H1 (cell line): ENCODE data around the gene TMEM92. TPM values are rescaled to one million over a fixed set of nuclear protein-coding genes. Genes with fewer than 3 reads are reported as not detected.

Experiments used
- CTCF ChIA-PET: fragments of 300-600 bp; sonication (Branson Sonifier 250); formaldehyde crosslinking; loops from one replicate; lab custom pipeline; 2021; ENCODE audit not compliant: partially characterized antibody; lab: Charles Lee
- POLR2A ChIA-PET: fragments of 300-600 bp; sonication (Branson Sonifier 250); formaldehyde crosslinking; loops from one replicate; lab custom pipeline; 2021; ENCODE audit warnings: inconsistent platforms; ENCODE audit not compliant: partially characterized antibody; lab: Charles Lee
- DNase-seq, 2 experiments: peaks; one replicate each; pipeline versions ENCODE4 v3.0.0 to v3.0.0-alpha.2; 2010 to 2022; ENCODE audit warnings: low spot score in 2 of 2, low read depth in 1 of 2, mixed read lengths in 1 of 2
- FAIRE-seq: peaks from 2 replicates; lab custom pipeline; 2011; peaks lifted over from hg19 to GRCh38; lab: Jason Lieb, UNC
- H2AFZ ChIP-seq: 2 replicates; pipeline ENCODE4 v1.8.1; 2012; ENCODE audit warnings: low read length, inconsistent platforms
- H2AK5ac ChIP-seq: 2 replicates; pipeline ENCODE4 v1.6.1; 2013; ENCODE audit warnings: low read depth, low read length
- H2BK120ac ChIP-seq: replicated peaks from 2 replicates; pipeline ENCODE3; 2013; ENCODE audit warnings: low read depth, low read length, inconsistent platforms
- H2BK12ac ChIP-seq: 2 replicates; pipeline ENCODE4 v1.6.1; 2013; ENCODE audit warnings: low read depth, low read length
- H2BK15ac ChIP-seq: 2 replicates; pipeline ENCODE4 v1.6.1; 2013; ENCODE audit warnings: low read length
- H2BK20ac ChIP-seq: 2 replicates; pipeline ENCODE4 v1.6.1; 2013; ENCODE audit warnings: low read length
- H2BK5ac ChIP-seq: 2 replicates; pipeline ENCODE4 v1.6.1; 2013; ENCODE audit warnings: low read depth, low read length
- H3K14ac ChIP-seq: 2 replicates; pipeline ENCODE4 v1.6.1; 2013; ENCODE audit warnings: inconsistent platforms; ENCODE audit not compliant: insufficient read length
- H3K18ac ChIP-seq: 2 replicates; pipeline ENCODE4 v1.6.1; 2013; ENCODE audit warnings: low read length; ENCODE audit errors: extremely low read depth
- H3K23ac ChIP-seq: 2 replicates; pipeline ENCODE4 v1.6.1; 2013; ENCODE audit warnings: inconsistent platforms; ENCODE audit not compliant: insufficient read length
- H3K23me2 ChIP-seq: 2 replicates; pipeline ENCODE4 v1.6.1; 2013; ENCODE audit warnings: low read depth, low read length
- H3K27ac ChIP-seq: 2 replicates; pipeline ENCODE4 v1.6.1; 2011; ENCODE audit warnings: low read depth, low read length, inconsistent platforms
- H3K27me3 ChIP-seq, 4 experiments: replicated peaks in 1 of 4; 1 replicate in 1 of 4; 2 replicates in 3 of 4; pipeline versions ENCODE4 v1.6.1 to v1.8.1; 2011 to 2013; ENCODE audit warnings: low read length in 3 of 4, mild to moderate bottlenecking in 3 of 4, inconsistent platforms in 2 of 4, mixed read lengths in 2 of 4, moderate library complexity in 1 of 4; ENCODE audit not compliant: control insufficient read depth in 3 of 4, insufficient read depth in 3 of 4; ENCODE audit errors: extremely low read depth in 1 of 4
- H3K36me3 ChIP-seq, 4 experiments: 2 replicates each; pipeline versions ENCODE4 v1.6.1 to v1.8.1; 2011 to 2013; ENCODE audit warnings: mild to moderate bottlenecking in 4 of 4, low read length in 3 of 4, moderate library complexity in 2 of 4, control low read depth in 1 of 4, inconsistent platforms in 1 of 4; ENCODE audit not compliant: insufficient read depth in 4 of 4, control insufficient read depth in 2 of 4
- H3K4ac ChIP-seq: replicated peaks from 2 replicates; pipeline ENCODE3; 2013; ENCODE audit warnings: low read length, low read depth, mixed read lengths, inconsistent platforms; ENCODE audit not compliant: insufficient read length
- H3K4me1 ChIP-seq, 4 experiments: replicated peaks in 1 of 4; 1 replicate in 1 of 4; 2 replicates in 3 of 4; pipeline versions ENCODE4 v1.6.1 to v1.8.1; 2011 to 2013; ENCODE audit warnings: low read length in 3 of 4, inconsistent platforms in 2 of 4, mixed read lengths in 1 of 4; ENCODE audit not compliant: insufficient read depth in 4 of 4, control insufficient read depth in 3 of 4
- H3K4me2 ChIP-seq, 2 experiments: 2 replicates each; pipeline versions ENCODE4 v1.6.1 to v1.8.1; 2011 to 2013; ENCODE audit warnings: low read depth in 2 of 2, low read length in 2 of 2, control low read depth in 1 of 2, inconsistent platforms in 1 of 2, mild to moderate bottlenecking in 1 of 2; ENCODE audit not compliant: insufficient read depth in 1 of 2
- H3K4me3 ChIP-seq, 4 experiments: fragments of 200-600, 300-600 bp in 1 of 4; sonication (generic), shearing (Covaris generic), sonication (Bioruptor Twin) in 1 of 4; 2 replicates each; pipeline versions ENCODE4 v1.5.1 to v1.8.1; 2011 to 2016; ENCODE audit warnings: low read length in 4 of 4, low read depth in 3 of 4, control low read depth in 2 of 4, inconsistent platforms in 2 of 4, mild to moderate bottlenecking in 2 of 4, mixed read lengths in 1 of 4, moderate library complexity in 1 of 4; ENCODE audit not compliant: insufficient read depth in 2 of 4; ENCODE audit errors: extremely low read depth in 1 of 4
- H3K56ac ChIP-seq: replicated peaks from 2 replicates; pipeline ENCODE3; 2013; ENCODE audit warnings: low read depth, mild to moderate bottlenecking, mixed read lengths, low read length, inconsistent platforms; ENCODE audit not compliant: insufficient read length
- H3K79me1 ChIP-seq: 2 replicates; pipeline ENCODE4 v1.6.1; 2013; ENCODE audit warnings: low read depth, low read length, control low read depth
- H3K79me2 ChIP-seq, 2 experiments: 2 replicates each; pipeline versions ENCODE4 v1.6.1 to v1.8.1; 2012 to 2013; ENCODE audit warnings: low read length in 2 of 2, mild to moderate bottlenecking in 2 of 2, inconsistent platforms in 1 of 2; ENCODE audit not compliant: insufficient read depth in 2 of 2, control insufficient read depth in 1 of 2
- H3K9ac ChIP-seq, 4 experiments: replicated peaks in 1 of 4; 1 replicate in 1 of 4; 2 replicates in 3 of 4; pipeline versions ENCODE4 v1.6.1 to v1.8.1; 2011 to 2013; ENCODE audit warnings: low read depth in 3 of 4, low read length in 3 of 4, control low read depth in 2 of 4, mild to moderate bottlenecking in 2 of 4, moderate library complexity in 2 of 4, inconsistent platforms in 1 of 4; ENCODE audit errors: extremely low read depth in 1 of 4
- H3K9me3 ChIP-seq, 2 experiments: 2 replicates each; pipeline versions ENCODE4 v1.6.1 to v1.8.1; 2012 to 2013; ENCODE audit warnings: mild to moderate bottlenecking in 2 of 2, moderate library complexity in 2 of 2, control low read depth in 1 of 2, inconsistent platforms in 1 of 2, low read depth in 1 of 2, low read length in 1 of 2, mixed read lengths in 1 of 2; ENCODE audit not compliant: insufficient read depth in 2 of 2
- H4K20me1 ChIP-seq, 2 experiments: replicated peaks in 1 of 2; 2 replicates each; pipeline versions ENCODE3 to v1.8.1; 2011 to 2013; ENCODE audit warnings: inconsistent platforms in 2 of 2, low read length in 2 of 2, mild to moderate bottlenecking in 1 of 2; ENCODE audit not compliant: insufficient read depth in 2 of 2, control insufficient read depth in 1 of 2
- H4K5ac ChIP-seq: 2 replicates; pipeline ENCODE4 v1.6.1; 2013; ENCODE audit warnings: low read length, low read depth, mixed read lengths, inconsistent platforms; ENCODE audit not compliant: insufficient read length
- H4K8ac ChIP-seq: 2 replicates; pipeline ENCODE4 v1.8.0; 2013; ENCODE audit warnings: mild to moderate bottlenecking, moderate library complexity, low read length, inconsistent platforms; ENCODE audit not compliant: insufficient read depth; ENCODE audit errors: extremely low read depth
- H4K91ac ChIP-seq: replicated peaks from 2 replicates; pipeline ENCODE3; 2013; ENCODE audit warnings: low read length, mixed read lengths, inconsistent platforms; ENCODE audit not compliant: insufficient read length
- CTBP2 ChIP-seq: IDR thresholded peaks from 2 replicates; pipeline ENCODE4 v1.7.0; 2011; ENCODE audit warnings: borderline replicate concordance, mild to moderate bottlenecking, moderate library complexity, mixed read lengths, low read length; ENCODE audit not compliant: insufficient read depth, insufficient read length
- GTF2F1 ChIP-seq: IDR thresholded peaks from 2 replicates; pipeline ENCODE4 v1.6.1; 2012; ENCODE audit warnings: low read depth, low read length, improper control_type of control experiment, borderline replicate concordance
- KDM1A ChIP-seq: fragments of 200-600, 300-600 bp; sonication (generic); IDR thresholded peaks from 2 replicates; pipeline ENCODE4 v1.7.1; 2016; ENCODE audit warnings: mild to moderate bottlenecking, low read length, borderline replicate concordance
- KDM4A ChIP-seq: IDR thresholded peaks from one replicate; pipeline ENCODE4 v1.7.1; 2012; ENCODE audit warnings: low read depth, mild to moderate bottlenecking, moderate library complexity, low read length, inconsistent platforms; ENCODE audit not compliant: severe bottlenecking
- NANOG ChIP-seq: IDR thresholded peaks from 2 replicates; pipeline ENCODE4 v1.6.1; 2011; ENCODE audit warnings: low read length, low read depth, mild to moderate bottlenecking, inconsistent platforms; ENCODE audit not compliant: insufficient read depth, poor library complexity, severe bottlenecking
- NRF1 ChIP-seq: IDR thresholded peaks from 2 replicates; pipeline ENCODE4 v1.6.1; 2011; ENCODE audit warnings: mild to moderate bottlenecking, low read depth, low read length, improper control_type of control experiment
- RBBP5 ChIP-seq: IDR thresholded peaks from 2 replicates; pipeline ENCODE4 v1.7.1; 2012; ENCODE audit warnings: low read depth, mild to moderate bottlenecking, inconsistent platforms, low read length, moderate library complexity, borderline replicate concordance
- RNF2 ChIP-seq: fragments of 200-900, 300-1000 bp; sonication (generic); IDR thresholded peaks from 2 replicates; pipeline ENCODE4 v1.7.1; 2016; ENCODE audit warnings: borderline replicate concordance, low read depth, mild to moderate bottlenecking, antibody characterized with exemption, low read length; ENCODE audit not compliant: poor library complexity, severe bottlenecking; ENCODE audit errors: missing control alignments
- SAP30 ChIP-seq: fragments of 300-600 bp; sonication (generic); IDR thresholded peaks from 2 replicates; pipeline ENCODE4 v1.7.1; 2012; ENCODE audit warnings: low read length, moderate library complexity, mild to moderate bottlenecking, inconsistent platforms; ENCODE audit not compliant: insufficient read depth, insufficient replicate concordance
- SIN3A ChIP-seq, 2 experiments: IDR thresholded peaks in 1 of 2; conservative IDR thresholded peaks in 1 of 2; 2 replicates each; pipeline ENCODE4 v1.6.1; 2011 to 2012; ENCODE audit warnings: low read length in 2 of 2, improper control_type of control experiment in 1 of 2, low read depth in 1 of 2, mild to moderate bottlenecking in 1 of 2
- SP4 ChIP-seq: IDR thresholded peaks from 2 replicates; pipeline ENCODE4 v1.6.1; 2012; ENCODE audit warnings: low read length, inconsistent platforms
- SUZ12 ChIP-seq: fragments of 200-600 bp; sonication (generic); IDR thresholded peaks from 2 replicates; pipeline ENCODE4 v1.6.1; 2012; ENCODE audit warnings: mild to moderate bottlenecking, inconsistent platforms, low read length, moderate library complexity, mixed read lengths
- polyA plus RNA-seq, 7 experiments: library from polyadenylated mRNA; depleted of rRNA in 3 of 7; stranded (reverse) in 5 of 7; unstranded in 2 of 7; fragments of >200 nt in 5 of 7; fragments of 200-250 nt in 2 of 7; gene quantifications; 1 replicate in 5 of 7; 2 replicates in 1 of 7; 4 replicates in 1 of 7; pipeline versions ENCODE4 v1.2.1 to v1.2.3, GENCODE V29; 2011 to 2013; ENCODE audit warnings: missing spikeins in 2 of 7, mixed read lengths in 2 of 7
- total RNA-seq: library from RNA; stranded (reverse); fragmentation: NEBNext Ultra II Directional; extraction: Animal tissue kit (Norgen Biotek cat#: 25700); gene quantifications from 2 replicates; pipeline ENCODE4 v1.2.1, GENCODE V29; 2021
- TF ChIP-seq, protein P1 (sequence below): IDR thresholded peaks from 2 replicates; pipeline ENCODE4 v1.6.1; 2012; ENCODE audit warnings: inconsistent platforms

The TMEM92 gene
- total and polyA plus RNA-seq, 2 of the 8 experiments (the other 6 are each of a cell fraction or from before 2014, with no cell fraction given): 11.9 to 24.8 TPM

DNA sequence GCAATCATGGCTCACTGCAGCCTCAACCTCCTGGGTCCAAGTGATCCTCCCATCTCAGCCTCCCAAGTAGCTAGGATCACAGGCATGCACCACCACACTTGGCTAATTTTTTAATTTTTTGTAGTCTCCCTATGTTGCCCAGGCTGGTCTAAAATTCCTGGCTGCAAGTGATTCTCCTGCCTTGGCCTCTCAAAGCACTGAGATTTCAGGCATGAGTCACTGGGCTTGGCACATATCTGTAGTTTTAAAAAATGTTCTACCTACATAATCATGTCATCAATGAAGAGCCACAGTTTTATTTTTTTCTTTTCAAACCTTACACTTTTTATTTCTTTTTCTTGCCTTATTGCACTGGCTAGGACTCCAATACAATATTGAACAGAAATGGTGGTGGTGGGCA, 39.7 kb upstream of the TMEM92 start:
- no peak overlapping the region for H3K4me2 ChIP-seq
- POLR2A ChIA-PET: no interaction called here

More for the DNA sequence above, 39.7 kb upstream of the TMEM92 start:
- Histone ChIP-seq H3K23me2 (no peaks in the 10 kb centered on the region), H3K79me1 (no peaks in the 10 kb centered on the region)
- TF ChIP-seq NANOG (no peak), SAP30 (no peak), SP4 (no peak), SIN3A (conservative IDR thresholded peaks at IDR 0.05 in 1 of 2, IDR thresholded peaks at IDR 0.05 in 1 of 2; ENCODE audit: low read depth in 1 of 2, low read length in 2 of 2) (no peak), KDM4A (no peak), RNF2 (no peak), SUZ12 (no peak), KDM1A (no peak), NRF1 (no peak), GTF2F1 (no peak), CTBP2 (no peak), RBBP5 (no peak)
- TF ChIP-seq, protein P1, sequence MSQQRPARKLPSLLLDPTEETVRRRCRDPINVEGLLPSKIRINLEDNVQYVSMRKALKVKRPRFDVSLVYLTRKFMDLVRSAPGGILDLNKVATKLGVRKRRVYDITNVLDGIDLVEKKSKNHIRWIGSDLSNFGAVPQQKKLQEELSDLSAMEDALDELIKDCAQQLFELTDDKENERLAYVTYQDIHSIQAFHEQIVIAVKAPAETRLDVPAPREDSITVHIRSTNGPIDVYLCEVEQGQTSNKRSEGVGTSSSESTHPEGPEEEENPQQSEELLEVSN: no peak
- TF ChIP-seq, all 59 proteins: peak for 0
- Histone ChIP-seq H3K27me3 (no peaks in the 10 kb centered on the region), H3K23ac (no peak overlapping the region), H2BK120ac (no peak overlapping the region), H2BK20ac (no peak overlapping the region), H3K56ac (no peak overlapping the region), H3K14ac (no peak overlapping the region), H4K5ac (no peak overlapping the region), H3K36me3 (no peaks in the 10 kb centered on the region), H3K9me3 (peaks cover 0 to 5% of the 10 kb centered on the region in 2 experiments; a peak in 1 of 4 replicates), H3K4ac (no peak overlapping the region), H2BK5ac (no peak overlapping the region), H4K20me1 (no peaks in the 10 kb centered on the region), H2AFZ (no peak overlapping the region), H2BK15ac (no peak overlapping the region), H3K4me3 (no peak overlapping the region), H3K9ac (no peak overlapping the region), H4K8ac (no peak overlapping the region), H3K4me1 (no peaks in the 10 kb centered on the region), H2AK5ac (no peak overlapping the region), H3K79me2 (no peaks in the 10 kb centered on the region), H3K18ac (no peak overlapping the region), H2BK12ac (no peak overlapping the region), H3K27ac (no peak overlapping the region), H4K91ac (no peak overlapping the region)
- no peak for DNase-seq
- FAIRE-seq: no peak
- CTCF ChIA-PET: no interaction called here
